H1 (cell line): Measurements from ENCODE around the gene RNF114. TPM values are rescaled to one million over a fixed set of nuclear protein-coding genes. Genes with fewer than 3 reads are reported as not detected.

Experiments used
- CTCF ChIA-PET: fragments of 300-600 bp; sonication (Branson Sonifier 250); formaldehyde crosslinking; loops from one replicate; lab custom pipeline; 2021; ENCODE audit not compliant: partially characterized antibody; lab: Charles Lee
- POLR2A ChIA-PET: fragments of 300-600 bp; sonication (Branson Sonifier 250); formaldehyde crosslinking; loops from one replicate; lab custom pipeline; 2021; ENCODE audit warnings: inconsistent platforms; ENCODE audit not compliant: partially characterized antibody; lab: Charles Lee
- DNase-seq, 2 experiments: peaks; one replicate each; pipeline versions ENCODE4 v3.0.0 to v3.0.0-alpha.2; 2010 to 2022; ENCODE audit warnings: low spot score in 2 of 2, low read depth in 1 of 2, mixed read lengths in 1 of 2
- FAIRE-seq: peaks from 2 replicates; lab custom pipeline; 2011; peaks lifted over from hg19 to GRCh38; lab: Jason Lieb, UNC
- H2AFZ ChIP-seq: 2 replicates; pipeline ENCODE4 v1.8.1; 2012; ENCODE audit warnings: low read length, inconsistent platforms
- H2AK5ac ChIP-seq: 2 replicates; pipeline ENCODE4 v1.6.1; 2013; ENCODE audit warnings: low read depth, low read length
- H2BK120ac ChIP-seq: replicated peaks from 2 replicates; pipeline ENCODE3; 2013; ENCODE audit warnings: low read depth, low read length, inconsistent platforms
- H2BK12ac ChIP-seq: 2 replicates; pipeline ENCODE4 v1.6.1; 2013; ENCODE audit warnings: low read depth, low read length
- H2BK15ac ChIP-seq: 2 replicates; pipeline ENCODE4 v1.6.1; 2013; ENCODE audit warnings: low read length
- H2BK20ac ChIP-seq: 2 replicates; pipeline ENCODE4 v1.6.1; 2013; ENCODE audit warnings: low read length
- H2BK5ac ChIP-seq: 2 replicates; pipeline ENCODE4 v1.6.1; 2013; ENCODE audit warnings: low read depth, low read length
- H3K14ac ChIP-seq: 2 replicates; pipeline ENCODE4 v1.6.1; 2013; ENCODE audit warnings: inconsistent platforms; ENCODE audit not compliant: insufficient read length
- H3K18ac ChIP-seq: 2 replicates; pipeline ENCODE4 v1.6.1; 2013; ENCODE audit warnings: low read length; ENCODE audit errors: extremely low read depth
- H3K23ac ChIP-seq: 2 replicates; pipeline ENCODE4 v1.6.1; 2013; ENCODE audit warnings: inconsistent platforms; ENCODE audit not compliant: insufficient read length
- H3K23me2 ChIP-seq: 2 replicates; pipeline ENCODE4 v1.6.1; 2013; ENCODE audit warnings: low read depth, low read length
- H3K27ac ChIP-seq: 2 replicates; pipeline ENCODE4 v1.6.1; 2011; ENCODE audit warnings: low read depth, low read length, inconsistent platforms
- H3K27me3 ChIP-seq, 4 experiments: replicated peaks in 1 of 4; 1 replicate in 1 of 4; 2 replicates in 3 of 4; pipeline versions ENCODE4 v1.6.1 to v1.8.1; 2011 to 2013; ENCODE audit warnings: low read length in 3 of 4, mild to moderate bottlenecking in 3 of 4, inconsistent platforms in 2 of 4, mixed read lengths in 2 of 4, moderate library complexity in 1 of 4; ENCODE audit not compliant: control insufficient read depth in 3 of 4, insufficient read depth in 3 of 4; ENCODE audit errors: extremely low read depth in 1 of 4
- H3K36me3 ChIP-seq, 4 experiments: 2 replicates each; pipeline versions ENCODE4 v1.6.1 to v1.8.1; 2011 to 2013; ENCODE audit warnings: mild to moderate bottlenecking in 4 of 4, low read length in 3 of 4, moderate library complexity in 2 of 4, control low read depth in 1 of 4, inconsistent platforms in 1 of 4; ENCODE audit not compliant: insufficient read depth in 4 of 4, control insufficient read depth in 2 of 4
- H3K4ac ChIP-seq: replicated peaks from 2 replicates; pipeline ENCODE3; 2013; ENCODE audit warnings: low read length, low read depth, mixed read lengths, inconsistent platforms; ENCODE audit not compliant: insufficient read length
- H3K4me1 ChIP-seq, 4 experiments: replicated peaks in 1 of 4; 1 replicate in 1 of 4; 2 replicates in 3 of 4; pipeline versions ENCODE4 v1.6.1 to v1.8.1; 2011 to 2013; ENCODE audit warnings: low read length in 3 of 4, inconsistent platforms in 2 of 4, mixed read lengths in 1 of 4; ENCODE audit not compliant: insufficient read depth in 4 of 4, control insufficient read depth in 3 of 4
- H3K4me2 ChIP-seq, 2 experiments: 2 replicates each; pipeline versions ENCODE4 v1.6.1 to v1.8.1; 2011 to 2013; ENCODE audit warnings: low read depth in 2 of 2, low read length in 2 of 2, control low read depth in 1 of 2, inconsistent platforms in 1 of 2, mild to moderate bottlenecking in 1 of 2; ENCODE audit not compliant: insufficient read depth in 1 of 2
- H3K4me3 ChIP-seq, 4 experiments: fragments of 200-600, 300-600 bp in 1 of 4; sonication (generic), shearing (Covaris generic), sonication (Bioruptor Twin) in 1 of 4; 2 replicates each; pipeline versions ENCODE4 v1.5.1 to v1.8.1; 2011 to 2016; ENCODE audit warnings: low read length in 4 of 4, low read depth in 3 of 4, control low read depth in 2 of 4, inconsistent platforms in 2 of 4, mild to moderate bottlenecking in 2 of 4, mixed read lengths in 1 of 4, moderate library complexity in 1 of 4; ENCODE audit not compliant: insufficient read depth in 2 of 4; ENCODE audit errors: extremely low read depth in 1 of 4
- H3K56ac ChIP-seq: replicated peaks from 2 replicates; pipeline ENCODE3; 2013; ENCODE audit warnings: low read depth, mild to moderate bottlenecking, mixed read lengths, low read length, inconsistent platforms; ENCODE audit not compliant: insufficient read length
- H3K79me1 ChIP-seq: 2 replicates; pipeline ENCODE4 v1.6.1; 2013; ENCODE audit warnings: low read depth, low read length, control low read depth
- H3K79me2 ChIP-seq, 2 experiments: 2 replicates each; pipeline versions ENCODE4 v1.6.1 to v1.8.1; 2012 to 2013; ENCODE audit warnings: low read length in 2 of 2, mild to moderate bottlenecking in 2 of 2, inconsistent platforms in 1 of 2; ENCODE audit not compliant: insufficient read depth in 2 of 2, control insufficient read depth in 1 of 2
- H3K9ac ChIP-seq, 4 experiments: replicated peaks in 1 of 4; 1 replicate in 1 of 4; 2 replicates in 3 of 4; pipeline versions ENCODE4 v1.6.1 to v1.8.1; 2011 to 2013; ENCODE audit warnings: low read depth in 3 of 4, low read length in 3 of 4, control low read depth in 2 of 4, mild to moderate bottlenecking in 2 of 4, moderate library complexity in 2 of 4, inconsistent platforms in 1 of 4; ENCODE audit errors: extremely low read depth in 1 of 4
- H3K9me3 ChIP-seq, 2 experiments: 2 replicates each; pipeline versions ENCODE4 v1.6.1 to v1.8.1; 2012 to 2013; ENCODE audit warnings: mild to moderate bottlenecking in 2 of 2, moderate library complexity in 2 of 2, control low read depth in 1 of 2, inconsistent platforms in 1 of 2, low read depth in 1 of 2, low read length in 1 of 2, mixed read lengths in 1 of 2; ENCODE audit not compliant: insufficient read depth in 2 of 2
- H4K20me1 ChIP-seq, 2 experiments: replicated peaks in 1 of 2; 2 replicates each; pipeline versions ENCODE3 to v1.8.1; 2011 to 2013; ENCODE audit warnings: inconsistent platforms in 2 of 2, low read length in 2 of 2, mild to moderate bottlenecking in 1 of 2; ENCODE audit not compliant: insufficient read depth in 2 of 2, control insufficient read depth in 1 of 2
- H4K5ac ChIP-seq: 2 replicates; pipeline ENCODE4 v1.6.1; 2013; ENCODE audit warnings: low read length, low read depth, mixed read lengths, inconsistent platforms; ENCODE audit not compliant: insufficient read length
- H4K8ac ChIP-seq: 2 replicates; pipeline ENCODE4 v1.8.0; 2013; ENCODE audit warnings: mild to moderate bottlenecking, moderate library complexity, low read length, inconsistent platforms; ENCODE audit not compliant: insufficient read depth; ENCODE audit errors: extremely low read depth
- H4K91ac ChIP-seq: replicated peaks from 2 replicates; pipeline ENCODE3; 2013; ENCODE audit warnings: low read length, mixed read lengths, inconsistent platforms; ENCODE audit not compliant: insufficient read length
- ATF3 ChIP-seq: IDR thresholded peaks from 2 replicates; pipeline ENCODE4 v1.6.1; 2011; ENCODE audit warnings: low read depth, mild to moderate bottlenecking, low read length; ENCODE audit not compliant: insufficient read depth
- TEAD4 ChIP-seq: IDR thresholded peaks from 2 replicates; pipeline ENCODE4 v1.6.1; 2012; ENCODE audit warnings: low read depth, low read length, inconsistent platforms, mixed read lengths
- WGBS, 2 experiments: shearing (Covaris generic) in 1 of 2; methylation state at CpG; one replicate each; pipeline versions ENCODE4 v1.1.6 to v1.1.7; 2013 to 2015; ENCODE audit warnings: low lambda C conversion rate in 2 of 2, mixed read lengths in 2 of 2, inconsistent platforms in 1 of 2, low coverage in 1 of 2, missing lambda C conversion rate in 1 of 2; ENCODE audit not compliant: insufficient replicate concordance in 2 of 2, insufficient coverage in 1 of 2, insufficient read length in 1 of 2; ENCODE audit errors: extremely low coverage in 1 of 2, missing lambda C conversion rate in 1 of 2; 5-methylcytosine and 5-hydroxymethylcytosine counted together
- polyA plus RNA-seq, 7 experiments: library from polyadenylated mRNA; depleted of rRNA in 3 of 7; stranded (reverse) in 5 of 7; unstranded in 2 of 7; fragments of >200 nt in 5 of 7; fragments of 200-250 nt in 2 of 7; gene quantifications; 1 replicate in 5 of 7; 2 replicates in 1 of 7; 4 replicates in 1 of 7; pipeline versions ENCODE4 v1.2.1 to v1.2.3, GENCODE V29; 2011 to 2013; ENCODE audit warnings: missing spikeins in 2 of 7, mixed read lengths in 2 of 7
- total RNA-seq: library from RNA; stranded (reverse); fragmentation: NEBNext Ultra II Directional; extraction: Animal tissue kit (Norgen Biotek cat#: 25700); gene quantifications from 2 replicates; pipeline ENCODE4 v1.2.1, GENCODE V29; 2021

Gene RNF114
- total and polyA plus RNA-seq, 2 of the 8 experiments (the other 6 are each of a cell fraction or from before 2014, with no cell fraction given), result 81.7 to 89.9 TPM

- H2BK120ac ChIP-seq, result no peak overlapping the region
- peak overlapping the region in 1 of 2 experiments; percentile 16; a peak in 1 of 4 replicates for H3K4me2 ChIP-seq
- POLR2A ChIA-PET, result interaction anchor here (1.2 to 15.6 kb wide), 6 partner anchors 9 to 79 kb away, joined by 3 to 287 read pairs (median 9); no protein-coding TSS in a partner anchor
Observed at GRCh38 chr20:49990271-49990720, 54.1 kb downstream of the RNF114 start.

More at GRCh38 chr20:49990271-49990720, 54.1 kb downstream of the RNF114 start:
- Histone ChIP-seq H2AFZ (0 out of 2 replicates have a peak overlapping the region, but pooled peaks have one; percentile 11), H3K4me3 (no peak overlapping the region), H2AK5ac (0 out of 2 replicates have a peak overlapping the region, but pooled peaks have one; percentile 39), H3K79me2 (peaks cover 0 to 1% of the 10 kb centered on the region in 2 experiments; a peak in 2 of 4 replicates), H2BK12ac (0 out of 2 replicates have a peak overlapping the region, but pooled peaks have one; percentile 60), H3K9ac (peak overlapping the region in 1 of 4 experiments; percentile 1; a peak in 2 of 7 replicates), H3K27ac (no peak overlapping the region), H2BK20ac (0 out of 2 replicates have a peak overlapping the region, but pooled peaks have one; percentile 40), H3K23me2 (no peaks in the 10 kb centered on the region), H3K36me3 (peaks cover 0 to 17% (median 0%) of the 10 kb centered on the region in 4 experiments; a peak in 1 of 8 replicates), H3K4ac (no peak overlapping the region), H4K91ac (peak overlapping the region; percentile 8), H3K79me1 (no peaks in the 10 kb centered on the region), H2BK15ac (no peak overlapping the region; the same call in 1 of the 2 replicates), H3K14ac (no peak overlapping the region), H4K20me1 (peaks cover 0 to 2% of the 10 kb centered on the region in 2 experiments), H4K8ac (no peak overlapping the region), H3K4me1 (peaks cover 21 to 42% (median 36%) of the 10 kb centered on the region in 4 experiments), H3K27me3 (no peaks in the 10 kb centered on the region), H3K9me3 (no peaks in the 10 kb centered on the region), H4K5ac (no peak overlapping the region), H3K56ac (no peak overlapping the region), H2BK5ac (peak overlapping the region; percentile 64; the same call in 1 of the 2 replicates), H3K18ac (peak overlapping the region; percentile 72; the same call in 1 of the 2 replicates), H3K23ac (no peak overlapping the region)
- 70% methylated on average over 8 of the region's 9 CpGs; no CpG with 5 or more reads in 1 of the 2 experiments for WGBS, 2 experiments
- DNase-seq (no peak), FAIRE-seq (no peak)
- CTCF ChIA-PET, result interaction anchor here (0.8 to 21.7 kb wide), 8 partner anchors 9 to 179 kb away, joined by 3 to 514 read pairs (median 6); no protein-coding TSS in a partner anchor
- TF ChIP-seq ATF3 (no peak), TEAD4 (peak; percentile 69)
